ENCODE data around the gene OTOP2.

DNA sequence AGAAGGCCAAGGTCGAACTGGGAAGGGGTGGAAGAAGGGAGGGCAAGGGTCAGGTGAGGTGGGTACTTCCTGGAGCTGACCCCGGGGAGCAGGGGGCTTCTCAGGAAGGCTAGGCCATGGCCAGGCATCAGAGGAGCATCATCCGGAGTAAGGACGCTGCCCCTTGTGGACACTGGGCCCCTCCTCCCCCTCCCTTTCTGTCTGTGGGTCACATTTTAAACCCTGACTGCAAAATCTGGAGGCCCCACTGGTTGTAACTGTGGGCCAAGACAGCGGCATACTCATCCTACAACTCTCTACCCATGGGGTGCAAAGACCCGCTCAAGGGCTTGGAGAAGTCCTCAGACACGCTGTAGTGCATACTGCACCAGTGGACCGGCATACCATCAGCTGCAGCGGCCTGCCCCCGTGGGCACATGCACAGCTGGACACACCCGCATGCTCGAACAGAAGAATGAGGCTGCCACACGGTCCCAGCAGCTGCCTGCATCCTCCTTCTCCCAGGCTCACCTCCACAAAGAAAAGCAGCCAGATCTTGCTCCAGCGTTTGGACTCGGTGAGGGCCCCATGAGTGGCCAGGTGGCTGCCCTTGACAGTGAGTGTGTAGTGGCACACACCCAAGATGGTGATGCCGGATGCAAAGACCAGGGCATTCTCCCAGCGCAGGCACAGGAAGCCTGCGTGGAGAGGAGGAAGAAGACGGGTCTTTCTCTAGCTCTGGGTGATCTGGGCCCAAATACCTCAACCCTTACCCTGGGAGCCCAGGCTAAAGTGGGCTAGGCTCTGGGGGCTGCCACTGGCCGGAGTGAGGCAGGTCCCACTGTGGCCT is 31.8 kb upstream of the OTOP2 start:
- TF ChIP-seq ZNF513 (tag by site-specific recombination; IDR thresholded peaks at IDR 0.05) (no peak), ZNF175 (tag by site-specific recombination; IDR thresholded peaks at IDR 0.05) (no peak), PRDM1 (tag by site-specific recombination; IDR thresholded peaks at IDR 0.05) (no peak), CTCF (tag by site-specific recombination; IDR thresholded peaks at IDR 0.05) (no peak), ZBTB1 (tag by site-specific recombination; IDR thresholded peaks at IDR 0.05) (no peak), ZNF548 (tag by site-specific recombination; IDR thresholded peaks at IDR 0.05) (no peak), ZFP41 (tag by site-specific recombination; IDR thresholded peaks at IDR 0.05; ENCODE audit: borderline replicate concordance) (no peak), ZNF639 (tag by site-specific recombination; IDR thresholded peaks at IDR 0.05) (no peak), ZNF792 (tag by site-specific recombination; IDR thresholded peaks at IDR 0.05) (no peak), YY1 (tag by site-specific recombination; IDR thresholded peaks at IDR 0.05) (no peak), ZNF768 (tag by site-specific recombination; IDR thresholded peaks at IDR 0.05) (no peak)
- TF ChIP-seq, protein P1, sequence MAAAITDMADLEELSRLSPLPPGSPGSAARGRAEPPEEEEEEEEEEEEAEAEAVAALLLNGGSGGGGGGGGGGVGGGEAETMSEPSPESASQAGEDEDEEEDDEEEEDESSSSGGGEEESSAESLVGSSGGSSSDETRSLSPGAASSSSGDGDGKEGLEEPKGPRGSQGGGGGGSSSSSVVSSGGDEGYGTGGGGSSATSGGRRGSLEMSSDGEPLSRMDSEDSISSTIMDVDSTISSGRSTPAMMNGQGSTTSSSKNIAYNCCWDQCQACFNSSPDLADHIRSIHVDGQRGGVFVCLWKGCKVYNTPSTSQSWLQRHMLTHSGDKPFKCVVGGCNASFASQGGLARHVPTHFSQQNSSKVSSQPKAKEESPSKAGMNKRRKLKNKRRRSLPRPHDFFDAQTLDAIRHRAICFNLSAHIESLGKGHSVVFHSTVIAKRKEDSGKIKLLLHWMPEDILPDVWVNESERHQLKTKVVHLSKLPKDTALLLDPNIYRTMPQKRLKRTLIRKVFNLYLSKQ (tag by site-specific recombination; IDR thresholded peaks at IDR 0.05; ENCODE audit: borderline replicate concordance) = no peak

All from HEK293 (cell line).